ENCODE results near the gene SORL1. TPM values are rescaled to one million over a fixed set of nuclear protein-coding genes. Genes with fewer than 3 reads are reported as not detected.

Gene SORL1
- total and polyA plus RNA-seq, 2 experiments from 2014 or later: 0.26 to 0.54 TPM

DNA sequence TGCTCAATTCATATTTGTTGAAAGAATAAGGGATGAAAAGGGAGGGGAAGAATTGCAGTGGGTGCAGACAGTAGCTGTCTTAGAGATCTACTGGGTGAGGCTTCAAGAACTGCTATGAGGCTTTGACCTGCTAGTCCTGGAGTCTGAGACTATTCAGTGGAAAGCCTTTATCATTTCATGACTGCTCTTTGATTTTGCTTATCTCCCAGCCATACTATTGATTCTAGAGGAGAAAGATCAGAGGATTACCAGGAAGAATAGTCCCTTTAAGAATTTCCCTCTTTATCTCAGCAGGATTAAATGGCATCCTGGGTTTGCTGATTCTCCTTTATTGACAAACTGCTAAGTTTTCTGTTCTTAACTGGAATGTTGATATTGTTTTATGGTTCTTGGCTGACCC, 108.1 kb downstream of the SORL1 start:
- H3K27ac ChIP-seq: no peak overlapping the region
- H3K4me1 ChIP-seq (ENCODE audit: insufficient read depth): no peaks in the 10 kb centered on the region
- H3K27me3 ChIP-seq (replicated peaks; ENCODE audit: insufficient read depth): peaks cover 54% of the 10 kb centered on the region
- H3K4me3 ChIP-seq: no peak overlapping the region
- DNase-seq: no peak
- no peak overlapping the region for H2AFZ ChIP-seq
- in situ Hi-C loops (cut with MboI): no loop called here
- H3K36me3 ChIP-seq (ENCODE audit: low read depth): no peaks in the 10 kb centered on the region
- no peak overlapping the region for H3K4me2 ChIP-seq (ENCODE audit: unreplicated experiment)
- TF ChIP-seq EZH2phosphoT487 (IDR thresholded peaks at IDR 0.05; ENCODE audit: insufficient read depth, low read depth) (no peak), EZH2 (IDR thresholded peaks at IDR 0.05; ENCODE audit: insufficient read depth, poor library complexity, severe bottlenecking) (no peak)
- no peaks in the 10 kb centered on the region for H3K9me2 ChIP-seq (ENCODE audit: insufficient read depth)
- H4K20me1 ChIP-seq (ENCODE audit: insufficient read depth): no peaks in the 10 kb centered on the region
- H3F3A ChIP-seq (ENCODE audit: insufficient read depth): no peaks in the 10 kb centered on the region
- H3K79me2 ChIP-seq (ENCODE audit: insufficient read depth): no peaks in the 10 kb centered on the region
- H3K9ac ChIP-seq: no peak overlapping the region
- no peaks in the 10 kb centered on the region for H3K9me3 ChIP-seq (ENCODE audit: low read depth)

DNA sequence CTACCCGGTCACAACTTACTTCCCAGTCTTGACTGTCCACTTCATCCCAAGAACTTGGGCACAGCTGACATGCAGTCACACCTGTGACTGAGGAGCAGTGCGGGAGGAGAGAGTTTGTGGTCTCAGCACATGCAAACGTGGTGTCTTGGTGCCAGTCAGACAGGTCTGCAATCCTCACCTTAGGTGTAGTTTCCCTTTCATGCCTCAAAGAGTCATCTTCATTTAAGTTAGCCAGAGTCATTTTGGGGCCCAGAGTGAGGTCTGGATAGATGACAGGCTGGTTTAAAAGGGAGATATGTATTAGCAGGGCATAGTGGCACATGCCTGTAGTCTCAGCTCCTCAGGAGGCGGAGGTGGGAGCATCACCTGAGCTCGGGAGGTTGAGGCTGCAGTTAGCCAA, 109.1 kb downstream of the SORL1 start:
- Histone ChIP-seq H4K20me1 (ENCODE audit: insufficient read depth) (no peaks in the 10 kb centered on the region), H3K27ac (no peak overlapping the region), H3K9ac (no peak overlapping the region), H3K27me3 (replicated peaks; ENCODE audit: insufficient read depth) (peaks cover 54% of the 10 kb centered on the region), H3K79me2 (ENCODE audit: insufficient read depth) (no peaks in the 10 kb centered on the region), H2AFZ (no peak overlapping the region), H3K9me2 (ENCODE audit: insufficient read depth) (no peaks in the 10 kb centered on the region), H3F3A (ENCODE audit: insufficient read depth) (no peaks in the 10 kb centered on the region), H3K4me2 (ENCODE audit: unreplicated experiment) (no peak overlapping the region), H3K36me3 (ENCODE audit: low read depth) (no peaks in the 10 kb centered on the region), H3K4me3 (no peak overlapping the region), H3K9me3 (ENCODE audit: low read depth) (no peaks in the 10 kb centered on the region), H3K4me1 (ENCODE audit: insufficient read depth) (no peaks in the 10 kb centered on the region)
- in situ Hi-C loops (cut with MboI): no loop called here
- no peak for DNase-seq
- 54 to 56% methylated on average over 5 of the region's 5 CpGs for WGBS, 2 experiments (ENCODE audit: low coverage in 1 of 2, low lambda C conversion rate in 2 of 2, missing lambda C conversion rate in 2 of 2)
- TF ChIP-seq EZH2phosphoT487 (IDR thresholded peaks at IDR 0.05; ENCODE audit: insufficient read depth, low read depth) (no peak), EZH2 (IDR thresholded peaks at IDR 0.05; ENCODE audit: insufficient read depth, poor library complexity, severe bottlenecking) (no peak)

DNA sequence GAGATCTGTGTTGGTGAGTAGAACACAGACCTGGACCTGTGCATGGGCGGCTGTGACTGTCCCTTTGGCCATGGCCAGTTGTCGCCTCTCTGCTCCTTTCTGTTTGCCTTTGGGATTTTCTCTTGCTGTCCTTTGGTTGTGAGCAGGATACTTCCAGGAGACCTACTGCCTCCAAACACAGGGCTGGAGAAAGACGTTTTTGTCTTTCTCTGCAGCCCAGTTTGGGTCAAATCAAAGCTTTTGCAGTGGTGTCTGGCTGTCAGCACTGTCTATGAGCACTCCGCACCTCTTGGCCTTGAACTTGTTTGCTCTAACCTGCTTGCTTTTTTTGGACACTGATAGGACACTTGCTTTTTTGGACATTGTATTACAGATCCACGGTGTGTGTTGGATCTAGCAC, 109.6 kb downstream of the SORL1 start:
- in situ Hi-C loops (cut with MboI): no loop called here
- no peaks in the 10 kb centered on the region for H3K4me1 ChIP-seq (ENCODE audit: insufficient read depth)
- H3K9me3 ChIP-seq (ENCODE audit: low read depth): no peaks in the 10 kb centered on the region
- WGBS, 2 experiments (ENCODE audit: low coverage in 1 of 2, low lambda C conversion rate in 2 of 2, missing lambda C conversion rate in 2 of 2): 47 to 64% methylated on average over 5 of the region's 5 CpGs
- TF ChIP-seq EZH2 (IDR thresholded peaks at IDR 0.05; ENCODE audit: insufficient read depth, poor library complexity, severe bottlenecking): no peak
- no peak for TF ChIP-seq EZH2phosphoT487 (IDR thresholded peaks at IDR 0.05; ENCODE audit: insufficient read depth, low read depth)
- H4K20me1 ChIP-seq (ENCODE audit: insufficient read depth): no peaks in the 10 kb centered on the region
- DNase-seq: no peak
- H2AFZ ChIP-seq: no peak overlapping the region
- H3F3A ChIP-seq (ENCODE audit: insufficient read depth): no peaks in the 10 kb centered on the region
- no peak overlapping the region for H3K9ac ChIP-seq
- no peak overlapping the region for H3K4me2 ChIP-seq (ENCODE audit: unreplicated experiment)
- H3K36me3 ChIP-seq (ENCODE audit: low read depth): no peaks in the 10 kb centered on the region
- no peak overlapping the region for H3K27ac ChIP-seq
- H3K4me3 ChIP-seq: no peak overlapping the region
- H3K27me3 ChIP-seq (replicated peaks; ENCODE audit: insufficient read depth): peaks cover 54% of the 10 kb centered on the region
- H3K79me2 ChIP-seq (ENCODE audit: insufficient read depth): no peaks in the 10 kb centered on the region
- no peaks in the 10 kb centered on the region for H3K9me2 ChIP-seq (ENCODE audit: insufficient read depth)

DNA sequence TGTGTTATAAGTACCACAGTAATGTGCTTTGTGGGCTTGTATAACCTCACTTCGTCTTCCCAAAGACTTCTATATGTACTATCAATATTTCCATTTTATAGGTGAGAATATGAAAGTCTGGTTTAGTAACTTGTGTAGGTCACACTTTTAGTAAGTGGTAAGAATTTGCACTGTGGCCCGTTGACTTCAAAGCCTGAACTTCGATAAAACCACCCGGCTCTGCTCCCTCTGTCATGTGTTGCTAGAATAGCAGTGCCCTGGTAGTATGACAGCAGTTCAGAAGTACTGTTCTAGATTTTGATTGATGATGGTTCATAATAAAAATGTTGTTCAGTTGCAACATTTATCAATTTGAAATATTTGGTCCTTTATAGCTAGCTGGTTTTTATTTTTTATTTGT, 110.9 kb downstream of the SORL1 start:
- H3K9me3 ChIP-seq (ENCODE audit: low read depth): no peaks in the 10 kb centered on the region
- WGBS, 2 experiments (ENCODE audit: low coverage in 1 of 2, low lambda C conversion rate in 2 of 2, missing lambda C conversion rate in 2 of 2): 51 to 59% methylated on average over 4 of the region's 4 CpGs
- H3K27ac ChIP-seq: no peak overlapping the region

More for the DNA sequence above, 110.9 kb downstream of the SORL1 start:
- Histone ChIP-seq H3K36me3 (ENCODE audit: low read depth) (no peaks in the 10 kb centered on the region), H3K9ac (no peak overlapping the region), H3K9me2 (ENCODE audit: insufficient read depth) (no peaks in the 10 kb centered on the region), H3F3A (ENCODE audit: insufficient read depth) (no peaks in the 10 kb centered on the region), H3K4me3 (no peak overlapping the region), H3K27me3 (replicated peaks; ENCODE audit: insufficient read depth) (peaks cover 48% of the 10 kb centered on the region), H3K79me2 (ENCODE audit: insufficient read depth) (no peaks in the 10 kb centered on the region), H4K20me1 (ENCODE audit: insufficient read depth) (no peaks in the 10 kb centered on the region), H2AFZ (no peak overlapping the region), H3K4me2 (ENCODE audit: unreplicated experiment) (no peak overlapping the region), H3K4me1 (ENCODE audit: insufficient read depth) (no peaks in the 10 kb centered on the region)
- in situ Hi-C loops (cut with MboI): no loop called here
- TF ChIP-seq EZH2 (IDR thresholded peaks at IDR 0.05; ENCODE audit: insufficient read depth, poor library complexity, severe bottlenecking) (no peak), EZH2phosphoT487 (IDR thresholded peaks at IDR 0.05; ENCODE audit: insufficient read depth, low read depth) (no peak)
- no peak for DNase-seq

Measured in GM23248 (cell line).